ENCODE results near the gene PECR. TPM values are rescaled to one million over a fixed set of nuclear protein-coding genes. Genes with fewer than 3 reads are reported as not detected.

PECR gene
- total RNA-seq, 1 donor from 2014 or later = 21.2 TPM

- H3K4me1 Mint-ChIP-seq = peaks cover 9% of the 10 kb centered on the region
- no peaks in the 10 kb centered on the region for H4K20me1 ChIP-seq (ENCODE audit: low read depth)
- H3K79me2 ChIP-seq (ENCODE audit: low read depth) = no peaks in the 10 kb centered on the region
- peaks cover 16% of the 10 kb centered on the region for H3F3A ChIP-seq (ENCODE audit: low read depth)
- no peak overlapping the region for H3K4me2 ChIP-seq
- no peaks in the 10 kb centered on the region for H3K36me3 ChIP-seq
- peaks cover 21% of the 10 kb centered on the region for H3K36me3 Mint-ChIP-seq
- DNase-seq (ENCODE audit: low spot score) = no peak
- H3K9me3 ChIP-seq (ENCODE audit: low read depth) = no peaks in the 10 kb centered on the region
- H3K27ac ChIP-seq = no peak overlapping the region
- no peak for TF ChIP-seq EZH2 (IDR thresholded peaks at IDR 0.05)
- no peak for TF ChIP-seq EZH2phosphoT487 (IDR thresholded peaks at IDR 0.05)
- no peak overlapping the region for H3K4me3 Mint-ChIP-seq
- H2AFZ ChIP-seq (replicated peaks) = no peak overlapping the region
- H3K4me3 ChIP-seq = no peak overlapping the region
- no peaks in the 10 kb centered on the region for H3K27me3 ChIP-seq
- no peak overlapping the region for H3K9ac ChIP-seq
- no peaks in the 10 kb centered on the region for H3K9me3 Mint-ChIP-seq
- peaks cover 18% of the 10 kb centered on the region for H3K4me1 ChIP-seq
- no peaks in the 10 kb centered on the region for H3K27me3 Mint-ChIP-seq (ENCODE audit: insufficient read depth, low read depth)
- H3K27ac Mint-ChIP-seq = no peak overlapping the region
These were observed 21.6 kb upstream of the PECR start for GRCh38 chr2:216103213-216103612.

- H2AFZ ChIP-seq (replicated peaks) = no peak overlapping the region
- peaks cover 4% of the 10 kb centered on the region for H3F3A ChIP-seq (ENCODE audit: low read depth)
- H3K4me1 Mint-ChIP-seq = no peaks in the 10 kb centered on the region
- TF ChIP-seq EZH2 (IDR thresholded peaks at IDR 0.05) = no peak
- no peak for TF ChIP-seq EZH2phosphoT487 (IDR thresholded peaks at IDR 0.05)
- TF ChIP-seq CTCF (IDR thresholded peaks at IDR 0.05) = no peak
- peaks cover 6% of the 10 kb centered on the region for H3K36me3 ChIP-seq
- no peaks in the 10 kb centered on the region for H3K9me3 Mint-ChIP-seq
- no peaks in the 10 kb centered on the region for H3K27me3 ChIP-seq
- no peak overlapping the region for H3K4me2 ChIP-seq
- no peaks in the 10 kb centered on the region for H4K20me1 ChIP-seq (ENCODE audit: low read depth)
- H3K27me3 Mint-ChIP-seq (ENCODE audit: insufficient read depth, low read depth) = no peaks in the 10 kb centered on the region
- H3K4me3 Mint-ChIP-seq = no peak overlapping the region
- H3K27ac Mint-ChIP-seq = no peak overlapping the region
- H3K9ac ChIP-seq = no peak overlapping the region
- no peaks in the 10 kb centered on the region for H3K79me2 ChIP-seq (ENCODE audit: low read depth)
- H3K4me1 ChIP-seq = peaks cover 14% of the 10 kb centered on the region
- peaks cover 23% of the 10 kb centered on the region for H3K36me3 Mint-ChIP-seq
- no peaks in the 10 kb centered on the region for H3K9me3 ChIP-seq (ENCODE audit: low read depth)
- DNase-seq (ENCODE audit: low spot score) = no peak
- no peak overlapping the region for H3K4me3 ChIP-seq
- no peak overlapping the region for H3K27ac ChIP-seq
These were observed 19.5 kb upstream of the PECR start for GRCh38 chr2:216101109-216101508.

- no peaks in the 10 kb centered on the region for H3K9me3 Mint-ChIP-seq
- no peak overlapping the region for H3K4me2 ChIP-seq
- peaks cover 6% of the 10 kb centered on the region for H3K36me3 ChIP-seq
- H3K27me3 ChIP-seq = no peaks in the 10 kb centered on the region
- no peak overlapping the region for H3K27ac Mint-ChIP-seq
- no peak overlapping the region for H3K9ac ChIP-seq
- TF ChIP-seq CTCF (IDR thresholded peaks at IDR 0.05) = no peak
- TF ChIP-seq EZH2phosphoT487 (IDR thresholded peaks at IDR 0.05) = no peak
- no peak for TF ChIP-seq EZH2 (IDR thresholded peaks at IDR 0.05)
- H3K4me3 ChIP-seq = no peak overlapping the region
- DNase-seq (ENCODE audit: low spot score) = no peak
- peaks cover 4% of the 10 kb centered on the region for H3F3A ChIP-seq (ENCODE audit: low read depth)
- H3K4me1 Mint-ChIP-seq = no peaks in the 10 kb centered on the region
- no peaks in the 10 kb centered on the region for H3K27me3 Mint-ChIP-seq (ENCODE audit: insufficient read depth, low read depth)
- peaks cover 27% of the 10 kb centered on the region for H3K36me3 Mint-ChIP-seq
- no peak overlapping the region for H3K4me3 Mint-ChIP-seq
- no peaks in the 10 kb centered on the region for H3K4me1 ChIP-seq
- H3K79me2 ChIP-seq (ENCODE audit: low read depth) = no peaks in the 10 kb centered on the region
- no peak overlapping the region for H3K27ac ChIP-seq
- H3K9me3 ChIP-seq (ENCODE audit: low read depth) = no peaks in the 10 kb centered on the region
- H4K20me1 ChIP-seq (ENCODE audit: low read depth) = no peaks in the 10 kb centered on the region
- no peak overlapping the region for H2AFZ ChIP-seq (replicated peaks)
These were observed 17.1 kb upstream of the PECR start for GRCh38 chr2:216098421-216099334.

GRCh38 chr2:216094701-216095100, 13.1 kb upstream of the PECR start:
- H3K4me1 Mint-ChIP-seq = no peaks in the 10 kb centered on the region
- H3K4me3 ChIP-seq = no peak overlapping the region
- H3K9me3 ChIP-seq (ENCODE audit: low read depth) = no peaks in the 10 kb centered on the region
- H3K79me2 ChIP-seq (ENCODE audit: low read depth) = no peaks in the 10 kb centered on the region
- H3K9me3 Mint-ChIP-seq = no peaks in the 10 kb centered on the region
- peaks cover 16% of the 10 kb centered on the region for H3K36me3 Mint-ChIP-seq
- H3K27ac ChIP-seq = no peak overlapping the region
- H3K4me1 ChIP-seq = no peaks in the 10 kb centered on the region
- no peak overlapping the region for H3K27ac Mint-ChIP-seq
- H3K4me2 ChIP-seq = no peak overlapping the region
- no peak for TF ChIP-seq CTCF (IDR thresholded peaks at IDR 0.05)
- no peak for TF ChIP-seq EZH2 (IDR thresholded peaks at IDR 0.05)
- no peak for TF ChIP-seq EZH2phosphoT487 (IDR thresholded peaks at IDR 0.05)
- no peaks in the 10 kb centered on the region for H3F3A ChIP-seq (ENCODE audit: low read depth)
- no peak for DNase-seq (ENCODE audit: low spot score)
- no peaks in the 10 kb centered on the region for H3K27me3 Mint-ChIP-seq (ENCODE audit: insufficient read depth, low read depth)
- peaks cover 6% of the 10 kb centered on the region for H3K36me3 ChIP-seq
- no peak overlapping the region for H3K9ac ChIP-seq
- no peak overlapping the region for H3K4me3 Mint-ChIP-seq
- no peaks in the 10 kb centered on the region for H4K20me1 ChIP-seq (ENCODE audit: low read depth)
- no peak overlapping the region for H2AFZ ChIP-seq (replicated peaks)
- H3K27me3 ChIP-seq = no peaks in the 10 kb centered on the region

All from neural progenitor cell (in vitro differentiated cells).